ENCODE results near the gene DIP2C. TPM values are rescaled to one million over a fixed set of nuclear protein-coding genes. Genes with fewer than 3 reads are reported as not detected.

The DIP2C gene
- total RNA-seq, 1 donor from 2014 or later: 11.4 TPM

DNA sequence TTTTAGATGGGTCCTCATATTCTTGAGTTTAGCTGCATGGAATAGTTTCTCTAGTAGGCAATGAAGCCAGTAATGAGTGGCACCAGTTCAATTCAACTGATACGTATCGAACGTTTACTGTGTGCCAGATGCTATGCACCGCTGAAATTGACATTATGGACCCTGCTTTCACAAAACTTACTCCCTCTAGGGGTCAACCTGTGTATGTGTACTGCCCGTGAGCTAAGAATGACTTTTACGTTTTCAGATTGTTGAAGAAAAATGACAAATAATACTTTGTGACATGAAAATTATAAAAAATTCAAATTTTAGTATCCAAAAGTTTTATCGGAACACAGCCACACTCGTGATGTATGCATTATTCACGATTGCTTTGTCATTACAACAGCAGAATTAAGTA is 458.7 kb downstream of the DIP2C start:
- DNase-seq (ENCODE audit: low read depth): no peak
- TF ChIP-seq, protein P1, sequence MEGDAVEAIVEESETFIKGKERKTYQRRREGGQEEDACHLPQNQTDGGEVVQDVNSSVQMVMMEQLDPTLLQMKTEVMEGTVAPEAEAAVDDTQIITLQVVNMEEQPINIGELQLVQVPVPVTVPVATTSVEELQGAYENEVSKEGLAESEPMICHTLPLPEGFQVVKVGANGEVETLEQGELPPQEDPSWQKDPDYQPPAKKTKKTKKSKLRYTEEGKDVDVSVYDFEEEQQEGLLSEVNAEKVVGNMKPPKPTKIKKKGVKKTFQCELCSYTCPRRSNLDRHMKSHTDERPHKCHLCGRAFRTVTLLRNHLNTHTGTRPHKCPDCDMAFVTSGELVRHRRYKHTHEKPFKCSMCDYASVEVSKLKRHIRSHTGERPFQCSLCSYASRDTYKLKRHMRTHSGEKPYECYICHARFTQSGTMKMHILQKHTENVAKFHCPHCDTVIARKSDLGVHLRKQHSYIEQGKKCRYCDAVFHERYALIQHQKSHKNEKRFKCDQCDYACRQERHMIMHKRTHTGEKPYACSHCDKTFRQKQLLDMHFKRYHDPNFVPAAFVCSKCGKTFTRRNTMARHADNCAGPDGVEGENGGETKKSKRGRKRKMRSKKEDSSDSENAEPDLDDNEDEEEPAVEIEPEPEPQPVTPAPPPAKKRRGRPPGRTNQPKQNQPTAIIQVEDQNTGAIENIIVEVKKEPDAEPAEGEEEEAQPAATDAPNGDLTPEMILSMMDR (conservative IDR thresholded peaks at IDR 0.05; ENCODE audit: low read depth, low read length): peak; percentile 47
- H3K4me3 ChIP-seq (ENCODE audit: low read depth, low read length): no peak overlapping the region

DNA sequence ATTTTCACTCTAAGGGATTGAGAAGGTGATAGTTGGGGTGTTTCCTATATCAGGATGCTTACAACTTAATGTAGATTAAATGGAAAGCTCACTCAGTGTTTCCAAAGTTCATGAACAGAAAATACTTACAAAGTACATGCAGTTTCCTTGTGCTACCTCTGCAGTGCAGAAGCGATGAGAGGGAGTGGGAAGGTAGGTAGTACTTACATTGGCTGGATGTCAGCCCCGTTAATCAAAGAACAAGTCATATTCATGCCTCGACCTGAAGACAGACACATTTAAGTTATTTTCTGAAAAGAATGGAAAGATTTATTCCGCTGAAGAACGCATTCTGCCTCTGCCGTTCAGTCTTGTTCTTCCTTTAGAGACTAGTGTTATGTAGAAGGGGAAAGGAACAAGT is 461.1 kb downstream of the DIP2C start:
- DNase-seq (ENCODE audit: low read depth): no peak
- TF ChIP-seq, protein P1 (conservative IDR thresholded peaks at IDR 0.05; ENCODE audit: low read depth, low read length): no peak
- no peak overlapping the region for H3K4me3 ChIP-seq (ENCODE audit: low read depth, low read length)

DNA sequence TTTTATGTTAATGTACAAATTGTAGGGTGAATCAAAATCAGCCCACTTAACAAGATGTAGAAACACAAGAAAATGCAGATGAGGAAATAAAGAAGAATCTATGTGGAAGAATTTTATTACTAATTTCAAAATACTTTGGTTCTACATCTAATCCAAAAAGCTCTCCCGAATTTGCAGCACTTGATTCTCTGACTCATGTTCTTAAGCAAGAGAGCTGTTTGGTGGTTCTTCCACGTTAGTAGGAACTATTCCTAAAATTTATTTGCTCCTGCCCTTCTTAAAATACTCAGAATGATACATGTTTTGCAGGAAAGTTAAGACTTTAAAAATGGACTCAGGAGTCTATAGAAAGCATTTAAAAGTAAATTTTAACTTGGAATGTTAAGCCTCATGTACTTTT is 462.5 kb downstream of the DIP2C start:
- TF ChIP-seq, protein P1 (conservative IDR thresholded peaks at IDR 0.05; ENCODE audit: low read depth, low read length): no peak
- no peak for DNase-seq (ENCODE audit: low read depth)
- H3K4me3 ChIP-seq (ENCODE audit: low read depth, low read length): no peak overlapping the region

DNA sequence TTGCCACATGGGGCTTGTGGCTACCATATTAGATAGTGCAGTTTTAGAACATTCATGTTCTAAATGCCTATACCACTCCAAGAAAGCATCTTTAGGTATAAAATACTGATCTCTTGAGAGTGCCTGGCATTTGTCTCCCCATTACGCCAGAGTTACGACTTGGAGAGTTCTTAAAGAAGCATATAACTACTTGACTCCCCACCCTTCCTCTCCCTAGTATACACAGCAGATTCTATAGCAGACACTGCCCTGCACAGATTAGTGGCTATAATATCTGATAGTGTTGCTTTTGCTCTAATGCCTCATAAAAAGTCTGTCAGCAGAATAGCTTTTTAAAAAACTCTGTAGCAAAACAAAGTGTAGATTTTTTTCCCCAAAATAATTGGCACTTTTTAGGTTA is 463.4 kb downstream of the DIP2C start:
- TF ChIP-seq, protein P1 (conservative IDR thresholded peaks at IDR 0.05; ENCODE audit: low read depth, low read length): no peak
- H3K4me3 ChIP-seq (ENCODE audit: low read depth, low read length): no peak overlapping the region
- DNase-seq (ENCODE audit: low read depth): no peak

DNA sequence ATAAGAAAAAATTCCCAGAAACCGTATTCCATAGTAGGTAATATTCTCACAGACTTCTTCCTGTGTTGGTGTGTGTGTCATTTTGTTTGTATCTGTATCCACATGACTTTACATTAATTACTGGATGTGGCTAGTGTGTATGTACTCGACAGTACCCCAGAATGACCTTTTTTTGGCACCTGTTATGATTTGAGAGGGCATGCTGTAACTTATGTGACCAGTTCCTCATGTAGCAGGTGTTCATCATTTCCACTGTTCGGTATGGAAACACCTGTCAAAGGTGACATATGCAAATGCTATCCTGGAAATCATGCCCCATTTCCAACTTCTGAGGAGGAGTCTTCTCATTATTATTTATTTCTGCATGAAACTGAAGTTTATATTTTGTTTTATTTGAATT is 464.9 kb downstream of the DIP2C start:
- no peak overlapping the region for H3K4me3 ChIP-seq (ENCODE audit: low read depth, low read length)
- TF ChIP-seq, protein P1 (conservative IDR thresholded peaks at IDR 0.05; ENCODE audit: low read depth, low read length): no peak
- no peak for DNase-seq (ENCODE audit: low read depth)

Other genes starting within 250 kb of the DIP2C start
- 50.6 and 58.4 TPM in 2 replicates for gene LARP4B, start 242.0 kb upstream of the DIP2C start, total RNA-seq